Smooth muscle cell of trachea (primary cell): ENCODE data around the gene CYSRT1. TPM values are rescaled to one million over a fixed set of nuclear protein-coding genes. Genes with fewer than 3 reads are reported as not detected.

Experiments used
- total RNA-seq: library from RNA; depleted of rRNA; stranded (reverse); fragments of >200 nt; gene quantifications from 2 replicates; pipeline ENCODE4 v1.2.1, GENCODE V29; 2014

Gene CYSRT1
- 0.44 and 1.7 TPM in 2 replicates for total RNA-seq

GRCh38 chr9:137224830-137225694 is at the start of gene CYSRT1:
TSS of gene CYSRT1 (plus strand) at chr9:137225174. CDS start at chr9:137225622, 448 bp downstream.

GRCh38 chr9:137188490-137189296 is 36.3 kb upstream of the CYSRT1 start, which contains the start of the genes ANAPC2 and SSNA1:
TSS of gene ANAPC2 (minus strand) at chr9:137188560. CDS start at chr9:137188532, 28 bp downstream.
TSS of gene SSNA1 (plus strand) at chr9:137188676. CDS start at chr9:137188727, 51 bp downstream.

GRCh38 chr9:137200311-137201204 is 24.4 kb upstream of the CYSRT1 start, which contains the start of gene TPRN:
TSS of gene TPRN (minus strand) at chr9:137200741. CDS start at chr9:137200711, 30 bp downstream.

GRCh38 chr9:137205126-137206069 is 19.6 kb upstream of the CYSRT1 start, which contains the start of the genes NDOR1 and TMEM203:
TSS of gene NDOR1 (plus strand) at chr9:137205700. CDS start at chr9:137205778, 78 bp downstream.
TSS of gene TMEM203 (minus strand) at chr9:137205648. CDS start at chr9:137205414, 234 bp downstream.

DNA sequence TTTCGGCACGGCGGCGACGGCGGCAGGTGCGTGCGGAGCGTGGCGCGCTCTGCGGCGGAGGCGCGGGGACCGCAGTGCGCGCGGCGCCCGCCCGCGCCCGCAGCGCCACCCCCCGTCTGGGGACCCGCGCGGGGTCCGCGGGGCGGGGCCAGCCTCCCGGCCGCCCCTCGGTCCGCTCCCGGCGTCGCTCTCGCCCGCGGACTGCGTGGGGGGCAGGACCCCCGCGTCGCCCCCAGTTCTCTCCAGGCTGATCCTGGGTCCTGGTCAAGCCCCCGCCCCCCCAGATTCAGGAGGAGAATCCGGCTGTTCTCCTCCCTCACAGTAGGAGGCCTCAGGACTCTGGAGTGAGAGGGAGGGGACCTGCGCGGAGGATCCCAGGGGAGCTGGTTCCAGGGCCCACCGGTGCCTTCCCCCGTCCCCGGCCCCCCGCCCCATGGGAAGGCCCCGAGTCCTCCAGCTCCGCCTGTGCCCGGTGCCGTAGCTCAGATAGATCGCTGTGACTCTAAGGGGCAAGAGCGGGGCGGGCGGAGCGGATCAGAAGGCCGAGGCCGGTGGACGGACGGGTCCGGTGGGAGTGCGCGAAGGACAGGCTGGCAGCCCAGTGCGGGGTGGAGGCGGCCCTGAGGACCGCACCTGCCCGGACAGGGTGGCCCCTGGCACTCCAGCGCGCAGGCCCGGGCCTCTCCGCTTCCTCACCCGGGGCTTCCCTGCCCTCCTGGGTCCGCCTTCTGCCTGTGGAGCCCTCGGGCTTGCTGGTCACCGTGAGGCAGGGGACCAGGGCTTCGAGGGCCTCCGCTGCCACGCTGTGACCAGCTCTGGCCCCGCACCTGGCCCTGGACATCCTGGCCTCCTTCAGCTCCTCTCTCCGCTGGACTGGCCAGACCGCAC is 2.5 kb upstream of the CYSRT1 start, which contains the start of gene RNF208:
RNF208 (minus strand) TSS at position 51 of the 888 bp plus-strand sequence. CDS start 1,028 bp downstream, outside the sequence.

GRCh38 chr9:137227054-137227852 is 2.3 kb downstream of the CYSRT1 start, which contains the start of gene RNF224:
TSS of gene RNF224 (plus strand) at chr9:137227502. CDS start at chr9:137228336, 834 bp downstream.

DNA sequence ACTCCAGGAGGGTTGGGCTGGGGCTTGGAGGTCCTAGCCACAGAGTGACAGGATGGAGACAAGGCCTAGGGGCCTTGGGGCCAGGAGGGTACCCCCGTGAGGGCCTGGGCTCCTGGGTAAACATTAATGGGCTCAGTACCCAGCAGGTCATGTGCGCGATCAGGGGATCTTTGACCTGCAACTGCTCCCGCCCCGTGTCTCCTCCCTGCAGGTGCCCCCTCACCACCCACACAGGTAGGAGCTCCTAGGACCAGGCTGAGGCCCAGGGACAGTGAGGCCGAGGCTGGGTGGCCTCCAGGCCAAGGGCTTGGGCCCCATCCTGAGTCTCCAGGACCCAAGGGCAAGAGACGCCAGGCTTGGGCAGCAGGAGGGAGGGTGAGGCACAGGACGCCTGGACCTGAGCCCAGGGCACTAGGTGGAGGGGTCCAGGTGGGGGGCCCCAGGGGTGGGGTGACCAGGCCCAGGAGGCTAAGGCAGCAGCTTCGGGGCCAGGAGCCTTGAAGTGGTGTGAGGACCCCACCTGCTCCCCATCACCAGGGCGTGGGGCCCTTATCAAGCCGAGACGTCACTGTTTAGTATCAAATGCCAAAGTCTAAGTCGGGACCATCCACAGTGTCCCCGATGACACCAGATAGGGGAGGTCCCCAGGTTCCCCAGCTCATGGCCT is 5.9 kb downstream of the CYSRT1 start, which contains the start of gene SLC34A3:
SLC34A3 (plus strand) TSS at position 197 of the 667 bp plus-strand sequence. CDS start 802 bp downstream, outside the sequence.

DNA sequence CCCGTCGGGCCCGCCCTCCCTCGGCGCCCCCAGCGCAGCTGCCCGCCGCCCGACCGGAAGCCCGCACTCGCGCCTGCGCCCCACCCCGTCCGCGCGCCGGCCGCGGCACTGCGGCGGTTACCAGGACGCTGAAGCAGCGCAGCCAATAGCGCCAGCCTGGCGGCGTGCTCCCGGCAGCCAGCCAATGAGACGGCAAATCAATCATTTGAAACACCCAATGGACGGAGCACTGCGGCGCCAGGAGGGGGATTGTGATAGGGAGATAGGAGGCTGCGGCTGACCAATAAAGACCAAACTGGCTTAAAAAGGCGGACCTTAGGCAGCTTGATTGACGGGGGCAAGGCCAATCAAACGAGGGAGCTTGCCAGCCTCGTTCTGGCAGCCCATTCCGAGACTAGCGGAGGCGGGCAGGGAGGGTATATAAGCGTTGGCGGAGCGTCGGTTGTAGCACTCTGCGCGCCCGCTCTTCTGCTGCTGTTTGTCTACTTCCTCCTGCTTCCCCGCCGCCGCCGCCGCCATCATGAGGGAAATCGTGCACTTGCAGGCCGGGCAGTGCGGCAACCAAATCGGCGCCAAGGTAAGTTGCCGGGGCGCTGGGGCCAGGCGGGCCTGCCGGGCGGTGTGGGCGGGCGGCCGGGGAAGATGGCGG is 16.0 kb downstream of the CYSRT1 start, which contains the start of gene TUBB4B:
TUBB4B (plus strand) TSS at position 447 of the 649 bp plus-strand sequence; CDS start at position 521, 74 bp downstream.

GRCh38 chr9:137251194-137251461 is 26.2 kb downstream of the CYSRT1 start, which contains the start of gene STPG3:
TSS of gene STPG3 (plus strand) at chr9:137251286. CDS start at chr9:137251287, 1 bp downstream.

DNA sequence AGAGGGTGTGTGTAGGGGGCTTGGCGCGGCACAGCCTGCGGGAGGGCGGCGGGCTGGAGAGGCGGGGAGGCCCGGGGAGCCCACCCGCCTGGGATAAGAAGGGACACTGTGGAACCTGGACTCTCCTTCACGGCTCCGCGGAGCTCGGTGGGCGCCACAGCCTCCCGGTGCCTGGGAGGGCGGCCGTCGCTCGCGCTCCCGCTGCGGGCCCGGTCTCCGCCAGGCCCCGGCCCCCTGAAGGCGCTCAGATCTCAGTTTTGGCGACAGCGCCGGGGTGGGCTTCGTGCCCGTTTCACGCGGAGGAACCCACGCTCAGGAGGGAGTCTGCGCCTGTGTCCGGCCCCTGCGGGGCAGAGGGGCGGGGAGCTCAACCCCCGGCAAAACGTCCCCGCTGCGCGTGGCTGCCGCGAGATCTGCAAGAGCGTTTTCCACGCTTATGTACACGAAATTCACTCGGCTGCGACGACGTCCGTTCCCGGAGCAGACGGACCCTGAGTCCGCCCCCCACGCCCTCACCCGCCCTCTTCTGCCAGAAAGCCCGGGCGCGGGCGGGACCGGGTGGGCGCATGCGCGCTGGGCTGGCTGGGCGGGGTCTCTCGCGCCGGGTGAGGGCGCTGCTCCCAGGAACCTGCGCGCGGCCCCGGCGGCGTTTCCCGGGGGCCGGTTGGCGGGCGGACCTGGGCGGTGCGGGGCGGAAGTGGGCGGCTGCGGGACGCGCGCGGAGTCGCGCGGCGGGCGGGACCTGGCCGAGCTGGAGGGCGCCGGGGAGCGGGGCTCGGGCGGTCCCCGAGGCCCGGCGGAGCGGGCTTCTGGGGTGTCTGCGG is 29.9 kb downstream of the CYSRT1 start, which contains the start of gene NELFB:
NELFB (plus strand) TSS at position 704 of the 824 bp plus-strand sequence.

Other genes starting within 250 kb of the CYSRT1 start
- 2.8 and 36.7 TPM in 2 replicates for gene PTGDS, start 247.7 kb upstream of the CYSRT1 start, total RNA-seq
- 0.58 and 3.1 TPM in 2 replicates for gene LCNL1, start 242.2 kb upstream of the CYSRT1 start, total RNA-seq
- gene PAXX, start 232.8 kb upstream of the CYSRT1 start, total RNA-seq = 16.1 and 16.2 TPM in 2 replicates
- 1.6 and 5.8 TPM in 2 replicates for gene CLIC3, start 228.6 kb upstream of the CYSRT1 start, total RNA-seq
- gene ABCA2, start 196.9 kb upstream of the CYSRT1 start, total RNA-seq = 22.1 and 30.8 TPM in 2 replicates
- gene FUT7, start 193.1 kb upstream of the CYSRT1 start, total RNA-seq = not detected in 2 replicates
- 22.1 and 36.9 TPM in 2 replicates for gene NPDC1, start 179.0 kb upstream of the CYSRT1 start, total RNA-seq
- not detected in 2 replicates for gene ENTPD2, start 171.1 kb upstream of the CYSRT1 start, total RNA-seq
- 1.5 and 8.0 TPM in 2 replicates for gene SAPCD2, start 154.6 kb upstream of the CYSRT1 start, total RNA-seq
- gene UAP1L1, start 147.7 kb upstream of the CYSRT1 start, total RNA-seq = 31.3 and 34.7 TPM in 2 replicates
- 91.3 and 113 TPM in 2 replicates for gene MAN1B1, start 138.2 kb upstream of the CYSRT1 start, total RNA-seq
- 89.9 and 123 TPM in 2 replicates for gene DPP7, start 110.4 kb upstream of the CYSRT1 start, total RNA-seq
- 0.15 and 0.33 TPM in 2 replicates for gene GRIN1, start 86.0 kb upstream of the CYSRT1 start, total RNA-seq
- gene LRRC26, start 55.1 kb upstream of the CYSRT1 start, total RNA-seq = not detected in 2 replicates
- not detected in 2 replicates for gene TMEM210, start 53.1 kb upstream of the CYSRT1 start, total RNA-seq
- gene ANAPC2, start 36.6 kb upstream of the CYSRT1 start, total RNA-seq = 28.0 and 31.0 TPM in 2 replicates
- gene SSNA1, start 36.5 kb upstream of the CYSRT1 start, total RNA-seq = 55.1 and 92.1 TPM in 2 replicates
- gene TPRN, start 24.4 kb upstream of the CYSRT1 start, total RNA-seq = 7.7 and 11.6 TPM in 2 replicates
- gene TMEM203, start 19.5 kb upstream of the CYSRT1 start, total RNA-seq = 41.5 and 48.8 TPM in 2 replicates
- gene NDOR1, start 19.5 kb upstream of the CYSRT1 start, total RNA-seq = 5.1 and 6.8 TPM in 2 replicates
- gene RNF208, start 2.9 kb upstream of the CYSRT1 start, total RNA-seq = 0.15 and 0.50 TPM in 2 replicates
- gene RNF224, start 2.3 kb downstream of the CYSRT1 start, total RNA-seq = 0.17 TPM in 1 of 2 replicates, not detected in the other
- under 0.01 TPM in 1 of 2 replicates, not detected in the other for gene SLC34A3, start 5.7 kb downstream of the CYSRT1 start, total RNA-seq
- 205 and 421 TPM in 2 replicates for gene TUBB4B, start 16.1 kb downstream of the CYSRT1 start, total RNA-seq
- gene STPG3, start 26.1 kb downstream of the CYSRT1 start, total RNA-seq = 0.66 TPM in 1 of 2 replicates, not detected in the other
- 53.4 and 63.5 TPM in 2 replicates for gene NELFB, start 30.2 kb downstream of the CYSRT1 start, total RNA-seq
- gene TOR4A, start 52.6 kb downstream of the CYSRT1 start, total RNA-seq = 25.5 and 28.9 TPM in 2 replicates
- gene NRARP, start 77.1 kb downstream of the CYSRT1 start, total RNA-seq = 0.29 and 0.33 TPM in 2 replicates
- gene EXD3, start 198.0 kb downstream of the CYSRT1 start, total RNA-seq = 14.0 and 19.4 TPM in 2 replicates
- gene NOXA1, start 198.2 kb downstream of the CYSRT1 start, total RNA-seq = 0.73 and 1.7 TPM in 2 replicates
- gene ENTPD8, start 216.2 kb downstream of the CYSRT1 start, total RNA-seq = 0.15 TPM in 1 of 2 replicates, not detected in the other
- gene NSMF, start 234.2 kb downstream of the CYSRT1 start, total RNA-seq = 20.4 and 32.7 TPM in 2 replicates